Measurements from ENCODE around the gene ZNF334.

The ZNF334 gene

DNA sequence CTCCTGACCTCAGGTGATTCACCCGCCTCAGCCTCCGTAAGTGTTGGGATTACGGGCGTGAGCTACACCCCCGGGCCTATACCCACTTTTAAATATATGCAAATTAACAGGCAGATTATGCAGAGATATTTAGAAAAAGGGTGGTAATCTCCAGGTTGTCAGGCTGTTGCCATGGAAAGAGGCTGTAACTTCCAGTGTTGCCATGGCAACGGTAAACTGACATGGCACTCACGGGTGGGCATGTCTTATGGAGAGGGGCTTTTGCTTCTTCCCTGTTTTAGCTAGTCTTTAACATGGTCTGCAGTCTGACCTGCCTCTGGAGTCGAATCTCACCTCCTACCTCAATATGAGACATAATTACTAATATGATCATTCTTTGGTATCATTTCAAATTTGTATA, 44.9 kb downstream of the ZNF334 start:
- Histone ChIP-seq H4K20me1 (ENCODE audit: insufficient read depth, low read length, poor library complexity, severe bottlenecking) (no peaks in the 10 kb centered on the region), H3K9me3 (ENCODE audit: insufficient read depth, low read depth, low read length) (no peaks in the 10 kb centered on the region), H3K9me2 (replicated peaks; ENCODE audit: low read depth, low read length) (no peaks in the 10 kb centered on the region), H2AFZ (ENCODE audit: low read length) (no peak overlapping the region), H3K4me2 (ENCODE audit: low read depth, low read length, poor library complexity, severe bottlenecking) (no peak overlapping the region), H3K27me3 (ENCODE audit: insufficient read depth, low read length, poor library complexity, severe bottlenecking) (no peaks in the 10 kb centered on the region), H3K4me1 (ENCODE audit: insufficient read depth, low read length, poor library complexity, severe bottlenecking) (no peaks in the 10 kb centered on the region), H3K9ac (ENCODE audit: low read depth, low read length, poor library complexity, severe bottlenecking) (no peak overlapping the region), H3K36me3 (ENCODE audit: insufficient read depth, low read length) (no peaks in the 10 kb centered on the region), H3K79me2 (ENCODE audit: insufficient read depth, low read length) (no peaks in the 10 kb centered on the region), H3F3A (ENCODE audit: low read depth) (no peaks in the 10 kb centered on the region), H3K4me3 (ENCODE audit: low read length, poor library complexity, severe bottlenecking) (no peak overlapping the region)
- no peak for TF ChIP-seq EZH2phosphoT487 (IDR thresholded peaks at IDR 0.05; ENCODE audit: borderline replicate concordance)
- TF ChIP-seq, protein P1, sequence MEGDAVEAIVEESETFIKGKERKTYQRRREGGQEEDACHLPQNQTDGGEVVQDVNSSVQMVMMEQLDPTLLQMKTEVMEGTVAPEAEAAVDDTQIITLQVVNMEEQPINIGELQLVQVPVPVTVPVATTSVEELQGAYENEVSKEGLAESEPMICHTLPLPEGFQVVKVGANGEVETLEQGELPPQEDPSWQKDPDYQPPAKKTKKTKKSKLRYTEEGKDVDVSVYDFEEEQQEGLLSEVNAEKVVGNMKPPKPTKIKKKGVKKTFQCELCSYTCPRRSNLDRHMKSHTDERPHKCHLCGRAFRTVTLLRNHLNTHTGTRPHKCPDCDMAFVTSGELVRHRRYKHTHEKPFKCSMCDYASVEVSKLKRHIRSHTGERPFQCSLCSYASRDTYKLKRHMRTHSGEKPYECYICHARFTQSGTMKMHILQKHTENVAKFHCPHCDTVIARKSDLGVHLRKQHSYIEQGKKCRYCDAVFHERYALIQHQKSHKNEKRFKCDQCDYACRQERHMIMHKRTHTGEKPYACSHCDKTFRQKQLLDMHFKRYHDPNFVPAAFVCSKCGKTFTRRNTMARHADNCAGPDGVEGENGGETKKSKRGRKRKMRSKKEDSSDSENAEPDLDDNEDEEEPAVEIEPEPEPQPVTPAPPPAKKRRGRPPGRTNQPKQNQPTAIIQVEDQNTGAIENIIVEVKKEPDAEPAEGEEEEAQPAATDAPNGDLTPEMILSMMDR (conservative IDR thresholded peaks at IDR 0.05; ENCODE audit: low read length), result no peak

DNA sequence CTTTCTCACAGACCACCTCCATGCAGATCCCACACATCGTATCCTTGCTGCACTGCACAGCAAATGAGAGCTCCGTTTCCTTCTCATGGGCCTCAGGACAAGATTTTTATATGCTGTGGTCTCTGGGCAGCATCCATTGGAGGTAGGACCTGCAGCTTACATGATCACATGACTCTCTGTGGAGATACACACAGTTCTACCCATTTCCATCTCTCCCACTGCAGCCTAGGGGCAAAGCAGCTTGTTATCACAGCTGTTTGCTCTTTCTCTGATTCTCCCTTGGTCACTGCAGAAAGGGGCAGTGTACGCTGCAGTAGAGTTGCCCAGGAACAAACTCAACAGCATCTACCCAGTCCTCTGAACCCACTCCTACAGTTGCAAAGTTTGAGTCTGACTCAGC, 48.9 kb downstream of the ZNF334 start:
- Histone ChIP-seq H3K9me2 (replicated peaks; ENCODE audit: low read depth, low read length) (no peaks in the 10 kb centered on the region), H3K4me3 (ENCODE audit: low read length, poor library complexity, severe bottlenecking) (no peak overlapping the region), H2AFZ (ENCODE audit: low read length) (no peak overlapping the region), H3K9ac (ENCODE audit: low read depth, low read length, poor library complexity, severe bottlenecking) (no peak overlapping the region), H3K9me3 (ENCODE audit: insufficient read depth, low read depth, low read length) (no peaks in the 10 kb centered on the region), H3K36me3 (ENCODE audit: insufficient read depth, low read length) (no peaks in the 10 kb centered on the region), H4K20me1 (ENCODE audit: insufficient read depth, low read length, poor library complexity, severe bottlenecking) (no peaks in the 10 kb centered on the region), H3K4me2 (ENCODE audit: low read depth, low read length, poor library complexity, severe bottlenecking) (no peak overlapping the region), H3K27me3 (ENCODE audit: insufficient read depth, low read length, poor library complexity, severe bottlenecking) (no peaks in the 10 kb centered on the region), H3K4me1 (ENCODE audit: insufficient read depth, low read length, poor library complexity, severe bottlenecking) (no peaks in the 10 kb centered on the region), H3K79me2 (ENCODE audit: insufficient read depth, low read length) (no peaks in the 10 kb centered on the region), H3F3A (ENCODE audit: low read depth) (no peaks in the 10 kb centered on the region)
- no peak for TF ChIP-seq EZH2phosphoT487 (IDR thresholded peaks at IDR 0.05; ENCODE audit: borderline replicate concordance)
- TF ChIP-seq, protein P1 (conservative IDR thresholded peaks at IDR 0.05; ENCODE audit: low read length), result no peak

DNA sequence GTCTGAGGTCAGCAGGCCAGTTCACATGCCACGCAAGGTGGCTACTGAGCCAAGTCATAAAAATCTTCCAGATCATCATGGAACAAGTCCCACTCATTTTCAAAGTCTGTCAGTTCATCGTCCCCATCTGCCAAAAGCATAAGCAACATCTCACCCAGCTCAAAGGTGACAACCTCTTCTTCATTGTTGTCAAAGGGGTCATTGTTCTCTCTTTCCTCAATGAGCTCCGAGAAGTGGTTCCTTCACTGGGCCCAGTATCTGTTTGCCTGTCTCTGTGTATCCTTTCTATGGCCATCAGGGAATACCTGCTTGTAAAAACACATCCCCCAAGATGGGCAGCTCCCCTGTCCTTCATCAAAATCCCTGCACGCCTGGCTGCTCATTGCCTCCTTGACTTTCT, 49.5 kb downstream of the ZNF334 start:
- Histone ChIP-seq H3K9me2 (replicated peaks; ENCODE audit: low read depth, low read length) (no peaks in the 10 kb centered on the region), H3K4me1 (ENCODE audit: insufficient read depth, low read length, poor library complexity, severe bottlenecking) (no peaks in the 10 kb centered on the region), H3F3A (ENCODE audit: low read depth) (no peaks in the 10 kb centered on the region), H3K9me3 (ENCODE audit: insufficient read depth, low read depth, low read length) (no peaks in the 10 kb centered on the region), H3K9ac (ENCODE audit: low read depth, low read length, poor library complexity, severe bottlenecking) (no peak overlapping the region), H2AFZ (ENCODE audit: low read length) (no peak overlapping the region), H3K27me3 (ENCODE audit: insufficient read depth, low read length, poor library complexity, severe bottlenecking) (no peaks in the 10 kb centered on the region), H3K79me2 (ENCODE audit: insufficient read depth, low read length) (no peaks in the 10 kb centered on the region), H3K36me3 (ENCODE audit: insufficient read depth, low read length) (no peaks in the 10 kb centered on the region), H4K20me1 (ENCODE audit: insufficient read depth, low read length, poor library complexity, severe bottlenecking) (no peaks in the 10 kb centered on the region), H3K4me3 (ENCODE audit: low read length, poor library complexity, severe bottlenecking) (no peak overlapping the region), H3K4me2 (ENCODE audit: low read depth, low read length, poor library complexity, severe bottlenecking) (no peak overlapping the region)
- no peak for TF ChIP-seq EZH2phosphoT487 (IDR thresholded peaks at IDR 0.05; ENCODE audit: borderline replicate concordance)
- TF ChIP-seq, protein P1 (conservative IDR thresholded peaks at IDR 0.05; ENCODE audit: low read length), result no peak
